ENCODE measurements around the gene RABAC1. TPM values are rescaled to one million over a fixed set of nuclear protein-coding genes. Genes with fewer than 3 reads are reported as not detected.
"Not testable (repeated sequence)": the region's sequence is repeated elsewhere in the genome, so short reads cannot be mapped to it uniquely, and the experiment has no call there.

Gene RABAC1
- polyA plus RNA-seq, 5 donors = 42.9 to 115 (median 68.9) TPM

GRCh38 chr19:41918653-41919244, 40.4 kb downstream of the RABAC1 start:
- no peak for DNase-seq

GRCh38 chr19:41918095-41918494, 41.0 kb downstream of the RABAC1 start:
- DNase-seq = no peak

- DNase-seq = no peak
These were observed 41.4 kb downstream of the RABAC1 start for GRCh38 chr19:41917676-41918075.

GRCh38 chr19:41915776-41916414, 43.2 kb downstream of the RABAC1 start:
- DNase-seq = no peak

- no peak for DNase-seq
These were observed 43.9 kb downstream of the RABAC1 start for GRCh38 chr19:41915021-41915775.

- DNase-seq = not testable (repeated sequence)
These were observed 44.7 kb downstream of the RABAC1 start for GRCh38 chr19:41914424-41914834.

- DNase-seq = no peak
These were observed 45.3 kb downstream of the RABAC1 start for GRCh38 chr19:41913538-41914423.

GRCh38 chr19:41912899-41913537, 46.1 kb downstream of the RABAC1 start:
- no peak for DNase-seq

- no peak for DNase-seq
These were observed 47.0 kb downstream of the RABAC1 start for GRCh38 chr19:41911889-41912731.

GRCh38 chr19:41910992-41911888, 47.9 kb downstream of the RABAC1 start:
- no peak for DNase-seq

GRCh38 chr19:41910240-41910991, 48.7 kb downstream of the RABAC1 start:
- no peak for DNase-seq

GRCh38 chr19:41909706-41910105, 49.4 kb downstream of the RABAC1 start:
- no peak for DNase-seq

GRCh38 chr19:41908724-41909464, 50.2 kb downstream of the RABAC1 start:
- no peak for DNase-seq

GRCh38 chr19:41907994-41908615, 51.0 kb downstream of the RABAC1 start:
- DNase-seq = no peak

- DNase-seq = no peak
These were observed 52.0 kb downstream of the RABAC1 start for GRCh38 chr19:41906916-41907680.

Data from right lung (tissue), 5 donors.